ENCODE results near the gene MRPL4.

MRPL4 gene

DNA sequence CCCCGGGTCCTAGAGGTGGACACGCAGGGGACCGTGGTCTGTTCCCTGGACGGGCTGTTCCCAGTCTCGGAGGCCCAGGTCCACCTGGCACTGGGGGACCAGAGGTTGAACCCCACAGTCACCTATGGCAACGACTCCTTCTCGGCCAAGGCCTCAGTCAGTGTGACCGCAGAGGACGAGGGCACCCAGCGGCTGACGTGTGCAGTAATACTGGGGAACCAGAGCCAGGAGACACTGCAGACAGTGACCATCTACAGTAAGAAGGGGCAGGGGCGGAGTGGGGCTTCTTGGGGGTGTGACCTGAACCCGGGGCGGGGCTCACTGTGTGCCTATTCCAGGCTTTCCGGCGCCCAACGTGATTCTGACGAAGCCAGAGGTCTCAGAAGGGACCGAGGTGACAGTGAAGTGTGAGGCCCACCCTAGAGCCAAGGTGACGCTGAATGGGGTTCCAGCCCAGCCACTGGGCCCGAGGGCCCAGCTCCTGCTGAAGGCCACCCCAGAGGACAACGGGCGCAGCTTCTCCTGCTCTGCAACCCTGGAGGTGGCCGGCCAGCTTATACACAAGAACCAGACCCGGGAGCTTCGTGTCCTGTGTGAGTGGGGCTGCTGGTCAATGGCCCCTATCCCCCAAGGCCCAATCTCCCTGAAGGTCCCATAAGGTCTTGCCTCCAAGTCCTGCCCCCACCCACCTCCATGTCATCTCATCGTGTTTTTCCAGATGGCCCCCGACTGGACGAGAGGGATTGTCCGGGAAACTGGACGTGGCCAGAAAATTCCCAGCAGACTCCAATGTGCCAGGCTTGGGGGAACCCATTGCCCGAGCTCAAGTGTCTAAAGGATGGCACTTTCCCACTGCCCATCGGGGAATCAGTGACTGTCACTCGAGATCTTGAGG is 32.3 kb downstream of the MRPL4 start:
- Histone ChIP-seq H3K27me3 (ENCODE audit: control insufficient read depth in 1 of 2, insufficient read depth in 2 of 2, low read length in 2 of 2) (peaks cover 18 to 27% of the 10 kb centered on the region in 2 donors), H3K4me1 (ENCODE audit: insufficient read depth, low read length) (peaks cover 6% of the 10 kb centered on the region), H3K36me3 (ENCODE audit: insufficient read depth, low read length) (no peaks in the 10 kb centered on the region), H3K9me3 (ENCODE audit: low read length) (no peaks in the 10 kb centered on the region), H3K27ac (ENCODE audit: low read depth, low read length) (no peak overlapping the region), H3K4me3 (ENCODE audit: low read depth in 1 of 2, low read length in 2 of 2) (no peak overlapping the region), H3K9ac (ENCODE audit: low read length) (no peak overlapping the region)

DNA sequence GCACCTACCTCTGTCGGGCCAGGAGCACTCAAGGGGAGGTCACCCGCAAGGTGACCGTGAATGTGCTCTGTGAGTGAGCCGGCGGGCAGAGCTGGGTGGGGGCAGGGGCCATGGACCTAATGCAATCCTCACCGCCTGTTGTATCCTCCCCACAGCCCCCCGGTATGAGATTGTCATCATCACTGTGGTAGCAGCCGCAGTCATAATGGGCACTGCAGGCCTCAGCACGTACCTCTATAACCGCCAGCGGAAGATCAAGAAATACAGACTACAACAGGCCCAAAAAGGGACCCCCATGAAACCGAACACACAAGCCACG is 32.9 kb downstream of the MRPL4 start:
- Histone ChIP-seq H3K36me3 (ENCODE audit: insufficient read depth, low read length) (no peaks in the 10 kb centered on the region), H3K4me3 (ENCODE audit: low read depth in 1 of 2, low read length in 2 of 2) (no peak overlapping the region), H3K4me1 (ENCODE audit: insufficient read depth, low read length) (peaks cover 9% of the 10 kb centered on the region), H3K9ac (ENCODE audit: low read length) (no peak overlapping the region), H3K27me3 (ENCODE audit: control insufficient read depth in 1 of 2, insufficient read depth in 2 of 2, low read length in 2 of 2) (peaks cover 21 to 33% of the 10 kb centered on the region in 2 donors), H3K27ac (ENCODE audit: low read depth, low read length) (no peak overlapping the region), H3K9me3 (ENCODE audit: low read length) (no peaks in the 10 kb centered on the region)

DNA sequence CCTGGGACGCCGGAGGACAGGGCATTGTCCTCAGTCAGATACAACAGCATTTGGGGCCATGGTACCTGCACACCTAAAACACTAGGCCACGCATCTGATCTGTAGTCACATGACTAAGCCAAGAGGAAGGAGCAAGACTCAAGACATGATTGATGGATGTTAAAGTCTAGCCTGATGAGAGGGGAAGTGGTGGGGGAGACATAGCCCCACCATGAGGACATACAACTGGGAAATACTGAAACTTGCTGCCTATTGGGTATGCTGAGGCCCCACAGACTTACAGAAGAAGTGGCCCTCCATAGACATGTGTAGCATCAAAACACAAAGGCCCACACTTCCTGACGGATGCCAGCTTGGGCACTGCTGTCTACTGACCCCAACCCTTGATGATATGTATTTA is 33.4 kb downstream of the MRPL4 start:
- no peaks in the 10 kb centered on the region for H3K36me3 ChIP-seq (ENCODE audit: insufficient read depth, low read length)
- H3K4me3 ChIP-seq (ENCODE audit: low read depth in 1 of 2, low read length in 2 of 2), result no peak overlapping the region
- H3K27me3 ChIP-seq (ENCODE audit: control insufficient read depth in 1 of 2, insufficient read depth in 2 of 2, low read length in 2 of 2), result peaks cover 26 to 38% of the 10 kb centered on the region in 2 donors
- no peak overlapping the region for H3K27ac ChIP-seq (ENCODE audit: low read depth, low read length)
- peaks cover 14% of the 10 kb centered on the region for H3K4me1 ChIP-seq (ENCODE audit: insufficient read depth, low read length)
- no peaks in the 10 kb centered on the region for H3K9me3 ChIP-seq (ENCODE audit: low read length)
- no peak overlapping the region for H3K9ac ChIP-seq (ENCODE audit: low read length)

DNA sequence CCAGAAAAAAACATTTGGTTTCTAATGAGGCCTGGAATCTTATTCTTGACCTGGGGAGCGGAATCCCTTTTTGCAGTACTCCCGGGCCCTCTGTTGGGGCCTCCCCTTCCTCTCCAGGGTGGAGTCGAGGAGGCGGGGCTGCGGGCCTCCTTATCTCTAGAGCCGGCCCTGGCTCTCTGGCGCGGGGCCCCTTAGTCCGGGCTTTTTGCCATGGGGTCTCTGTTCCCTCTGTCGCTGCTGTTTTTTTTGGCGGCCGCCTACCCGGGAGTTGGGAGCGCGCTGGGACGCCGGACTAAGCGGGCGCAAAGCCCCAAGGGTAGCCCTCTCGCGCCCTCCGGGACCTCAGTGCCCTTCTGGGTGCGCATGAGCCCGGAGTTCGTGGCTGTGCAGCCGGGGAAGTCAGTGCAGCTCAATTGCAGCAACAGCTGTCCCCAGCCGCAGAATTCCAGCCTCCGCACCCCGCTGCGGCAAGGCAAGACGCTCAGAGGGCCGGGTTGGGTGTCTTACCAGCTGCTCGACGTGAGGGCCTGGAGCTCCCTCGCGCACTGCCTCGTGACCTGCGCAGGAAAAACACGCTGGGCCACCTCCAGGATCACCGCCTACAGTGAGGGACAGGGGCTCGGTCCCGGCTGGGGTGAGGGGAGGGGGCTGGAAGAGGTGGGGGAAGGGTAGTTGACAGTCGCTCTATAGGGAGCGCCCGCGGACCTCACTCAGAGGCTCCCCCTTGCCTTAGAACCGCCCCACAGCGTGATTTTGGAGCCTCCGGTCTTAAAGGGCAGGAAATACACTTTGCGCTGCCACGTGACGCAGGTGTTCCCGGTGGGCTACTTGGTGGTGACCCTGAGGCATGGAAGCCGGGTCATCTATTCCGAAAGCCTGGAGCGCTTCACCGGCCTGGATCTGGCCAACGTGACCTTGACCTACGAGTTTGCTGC is 35.1 kb downstream of the MRPL4 start, which contains the start of gene ICAM4:
Gene ICAM4, plus strand, starts transcription at position 153 of the 935 bp plus-strand sequence. Its CDS starts 58 bp downstream, at position 211.
- no peak within 1 kb of the TSS for H3K27ac ChIP-seq (ENCODE audit: low read depth, low read length)
- H3K27me3 ChIP-seq (ENCODE audit: control insufficient read depth in 1 of 2, insufficient read depth in 2 of 2, low read length in 2 of 2), result peaks cover 39 to 55% of the 10 kb centered on the region in 2 donors
- H3K4me3 ChIP-seq (ENCODE audit: low read depth in 1 of 2, low read length in 2 of 2), result no peak within 1 kb of the TSS
- no peak within 1 kb of the TSS for H3K9ac ChIP-seq (ENCODE audit: low read length)
- H3K36me3 ChIP-seq (ENCODE audit: insufficient read depth, low read length), result no peaks in the 10 kb centered on the region
- peaks cover 30% of the 10 kb centered on the region for H3K4me1 ChIP-seq (ENCODE audit: insufficient read depth, low read length)
- H3K9me3 ChIP-seq (ENCODE audit: low read length), result no peaks in the 10 kb centered on the region

DNA sequence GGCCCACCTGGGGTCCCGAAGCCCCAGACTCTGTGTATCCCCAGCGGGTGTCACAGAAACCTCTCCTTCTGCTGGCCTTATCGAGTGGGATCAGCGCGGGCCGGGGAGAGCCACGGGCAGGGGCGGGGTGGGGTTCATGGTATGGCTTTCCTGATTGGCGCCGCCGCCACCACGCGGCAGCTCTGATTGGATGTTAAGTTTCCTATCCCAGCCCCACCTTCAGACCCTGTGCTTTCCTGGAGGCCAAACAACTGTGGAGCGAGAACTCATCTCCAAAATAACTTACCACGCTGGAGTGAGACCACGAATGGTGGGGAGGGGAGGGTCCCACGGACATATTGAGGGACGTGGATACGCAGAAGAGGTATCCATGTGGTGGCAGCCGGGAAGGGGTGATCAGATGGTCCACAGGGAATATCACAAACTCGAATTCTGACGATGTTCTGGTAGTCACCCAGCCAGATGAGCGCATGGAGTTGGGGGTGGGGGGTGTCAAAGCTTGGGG is 36.7 kb downstream of the MRPL4 start:
- Histone ChIP-seq H3K4me1 (ENCODE audit: insufficient read depth, low read length) (peaks cover 40% of the 10 kb centered on the region), H3K27ac (ENCODE audit: low read depth, low read length) (no peak overlapping the region), H3K9me3 (ENCODE audit: low read length) (no peaks in the 10 kb centered on the region), H3K4me3 (ENCODE audit: low read depth in 1 of 2, low read length in 2 of 2) (peak overlapping the region in 1 of 2 donors; percentile 32), H3K36me3 (ENCODE audit: insufficient read depth, low read length) (no peaks in the 10 kb centered on the region), H3K9ac (ENCODE audit: low read length) (no peak overlapping the region), H3K27me3 (ENCODE audit: control insufficient read depth in 1 of 2, insufficient read depth in 2 of 2, low read length in 2 of 2) (peaks cover 53 to 71% of the 10 kb centered on the region in 2 donors)

DNA sequence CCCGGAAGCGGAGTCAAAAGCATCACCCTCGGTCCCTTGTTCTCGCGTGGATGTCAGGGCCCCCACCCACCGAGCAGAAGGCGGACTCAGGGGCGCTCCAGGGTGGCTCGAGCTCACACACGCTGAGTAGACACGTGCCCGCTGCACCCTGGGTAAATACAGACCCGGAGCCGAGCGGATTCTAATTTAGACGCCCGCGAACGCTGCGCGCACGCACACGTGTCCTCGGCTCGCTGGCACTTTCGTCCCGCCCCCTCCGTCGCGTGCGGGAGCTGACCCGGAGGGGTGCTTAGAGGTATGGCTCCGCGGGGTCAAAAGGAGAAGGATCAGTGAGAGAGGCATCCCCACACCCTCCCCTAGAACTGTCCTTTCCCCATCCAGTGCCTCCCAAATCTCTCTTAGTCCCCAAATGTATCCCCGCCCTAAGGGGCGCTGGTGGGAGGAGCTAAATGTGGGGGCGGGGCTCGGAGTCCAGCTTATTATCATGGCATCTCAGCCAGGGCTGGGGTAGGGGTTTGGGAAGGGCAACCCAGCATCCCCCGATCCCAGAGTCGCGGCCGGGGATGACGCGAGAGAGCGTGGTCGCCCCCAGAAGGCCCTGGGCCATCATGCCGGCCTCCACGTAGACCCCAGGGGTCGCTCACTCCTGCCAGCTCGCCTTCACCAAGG is 37.3 kb downstream of the MRPL4 start:
- H3K27ac ChIP-seq (ENCODE audit: low read depth, low read length), result no peak overlapping the region
- H3K9ac ChIP-seq (ENCODE audit: low read length), result no peak overlapping the region

DNA sequence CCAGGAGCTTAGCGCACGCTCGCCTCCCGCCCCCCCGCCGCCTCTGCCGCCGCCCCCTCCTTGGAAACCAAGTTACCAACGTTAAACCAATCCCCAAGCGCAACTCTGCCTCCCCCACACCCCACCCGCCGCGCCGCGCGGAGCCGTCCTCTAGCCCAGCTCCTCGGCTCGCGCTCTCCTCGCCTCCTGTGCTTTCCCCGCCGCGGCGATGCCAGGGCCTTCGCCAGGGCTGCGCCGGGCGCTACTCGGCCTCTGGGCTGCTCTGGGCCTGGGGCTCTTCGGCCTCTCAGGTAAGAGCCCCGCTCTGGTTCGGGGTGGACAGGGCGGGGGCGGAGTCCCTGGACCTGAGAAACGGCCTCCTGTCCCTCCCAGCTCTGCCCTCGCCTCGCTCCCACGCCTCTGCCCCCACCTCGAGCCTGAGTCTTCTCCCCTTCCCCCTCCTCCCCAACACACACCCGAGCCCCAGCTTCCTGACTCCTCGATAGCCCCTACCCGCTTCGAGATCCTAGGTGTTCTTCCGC is 37.9 kb downstream of the MRPL4 start, which contains the start of gene ICAM5:
Gene ICAM5, plus strand, starts transcription at position 117 of the 521 bp plus-strand sequence. Its CDS starts 92 bp downstream, at position 209.
- Histone ChIP-seq H3K9ac (ENCODE audit: low read length) (no peak within 1 kb of the TSS), H3K4me3 (ENCODE audit: low read depth in 1 of 2, low read length in 2 of 2) (peak within 1 kb of the TSS; percentile 20 to 47), H3K27me3 (ENCODE audit: control insufficient read depth in 1 of 2, insufficient read depth in 2 of 2, low read length in 2 of 2) (peaks cover 65 to 83% of the 10 kb centered on the region in 2 donors), H3K9me3 (ENCODE audit: low read length) (no peaks in the 10 kb centered on the region), H3K4me1 (ENCODE audit: insufficient read depth, low read length) (peaks cover 40% of the 10 kb centered on the region), H3K27ac (ENCODE audit: low read depth, low read length) (no peak within 1 kb of the TSS), H3K36me3 (ENCODE audit: insufficient read depth, low read length) (no peaks in the 10 kb centered on the region)

More for the DNA sequence above, 37.3 kb downstream of the MRPL4 start:
- H3K4me3 ChIP-seq (ENCODE audit: low read depth in 1 of 2, low read length in 2 of 2), result peak overlapping the region; percentile 7 to 32
- no peaks in the 10 kb centered on the region for H3K36me3 ChIP-seq (ENCODE audit: insufficient read depth, low read length)
- peaks cover 40% of the 10 kb centered on the region for H3K4me1 ChIP-seq (ENCODE audit: insufficient read depth, low read length)
- no peaks in the 10 kb centered on the region for H3K9me3 ChIP-seq (ENCODE audit: low read length)
- H3K27me3 ChIP-seq (ENCODE audit: control insufficient read depth in 1 of 2, insufficient read depth in 2 of 2, low read length in 2 of 2), result peaks cover 59 to 77% of the 10 kb centered on the region in 2 donors

DNA sequence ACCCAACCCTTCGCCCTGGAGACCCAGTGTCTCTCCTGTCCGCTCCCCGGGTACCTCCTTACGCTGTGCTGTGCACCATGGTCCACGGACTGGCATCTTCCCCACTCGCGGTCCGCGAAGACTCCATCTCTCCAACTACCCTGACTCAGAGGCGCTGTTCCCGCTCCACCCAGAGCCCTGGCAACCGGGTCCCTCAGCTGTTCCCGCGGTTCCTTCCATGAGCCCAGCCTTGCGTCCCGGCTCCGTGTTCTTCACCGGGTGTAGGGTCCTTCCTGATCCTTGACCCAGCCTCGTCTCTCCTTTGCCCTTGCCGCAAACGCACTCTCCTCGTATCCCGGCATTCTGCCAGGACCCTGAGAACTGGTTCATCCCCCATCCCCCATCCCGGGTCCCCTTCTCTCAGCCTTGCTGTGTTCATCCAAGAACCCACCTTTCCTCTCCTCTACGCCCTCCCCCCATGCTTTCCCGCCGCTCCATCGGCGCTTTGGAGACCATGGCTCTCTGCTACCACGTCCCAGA is 38.4 kb downstream of the MRPL4 start:
- H3K27me3 ChIP-seq (ENCODE audit: control insufficient read depth in 1 of 2, insufficient read depth in 2 of 2, low read length in 2 of 2), result peaks cover 69 to 88% of the 10 kb centered on the region in 2 donors
- no peak overlapping the region for H3K27ac ChIP-seq (ENCODE audit: low read depth, low read length)
- no peaks in the 10 kb centered on the region for H3K9me3 ChIP-seq (ENCODE audit: low read length)
- no peaks in the 10 kb centered on the region for H3K36me3 ChIP-seq (ENCODE audit: insufficient read depth, low read length)
- H3K9ac ChIP-seq (ENCODE audit: low read length), result no peak overlapping the region
- H3K4me3 ChIP-seq (ENCODE audit: low read depth in 1 of 2, low read length in 2 of 2), result peak overlapping the region in 1 of 2 donors; percentile 47
- peaks cover 46% of the 10 kb centered on the region for H3K4me1 ChIP-seq (ENCODE audit: insufficient read depth, low read length)

DNA sequence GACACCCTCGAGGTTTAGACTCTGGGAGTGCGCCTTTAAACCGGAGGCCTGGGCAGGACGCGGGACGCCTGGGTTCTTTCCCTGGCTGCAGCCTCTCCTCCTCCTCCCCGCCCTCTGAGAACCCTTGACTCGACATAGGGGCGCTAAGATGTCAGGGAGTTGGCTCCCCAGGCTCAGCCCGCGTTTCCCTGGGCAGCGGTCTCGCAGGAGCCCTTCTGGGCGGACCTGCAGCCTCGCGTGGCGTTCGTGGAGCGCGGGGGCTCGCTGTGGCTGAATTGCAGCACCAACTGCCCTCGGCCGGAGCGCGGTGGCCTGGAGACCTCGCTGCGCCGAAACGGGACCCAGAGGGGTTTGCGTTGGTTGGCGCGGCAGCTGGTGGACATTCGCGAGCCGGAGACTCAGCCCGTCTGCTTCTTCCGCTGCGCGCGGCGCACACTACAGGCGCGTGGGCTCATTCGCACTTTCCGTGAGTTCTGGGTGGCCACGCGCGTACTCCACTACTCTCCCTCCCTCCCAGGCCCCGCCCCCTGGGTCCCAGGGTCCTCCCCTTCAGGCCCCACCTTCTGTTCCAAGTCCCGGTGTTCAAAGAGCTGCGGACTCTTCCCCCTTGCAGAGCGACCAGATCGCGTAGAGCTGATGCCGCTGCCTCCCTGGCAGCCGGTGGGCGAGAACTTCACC is 39.0 kb downstream of the MRPL4 start:
- Histone ChIP-seq H3K9ac (ENCODE audit: low read length) (no peak overlapping the region), H3K4me1 (ENCODE audit: insufficient read depth, low read length) (peaks cover 52% of the 10 kb centered on the region), H3K27ac (ENCODE audit: low read depth, low read length) (no peak overlapping the region), H3K36me3 (ENCODE audit: insufficient read depth, low read length) (no peaks in the 10 kb centered on the region), H3K27me3 (ENCODE audit: control insufficient read depth in 1 of 2, insufficient read depth in 2 of 2, low read length in 2 of 2) (peaks cover 75 to 94% of the 10 kb centered on the region in 2 donors), H3K4me3 (ENCODE audit: low read depth in 1 of 2, low read length in 2 of 2) (peak overlapping the region in 1 of 2 donors; percentile 47), H3K9me3 (ENCODE audit: low read length) (no peaks in the 10 kb centered on the region)

DNA sequence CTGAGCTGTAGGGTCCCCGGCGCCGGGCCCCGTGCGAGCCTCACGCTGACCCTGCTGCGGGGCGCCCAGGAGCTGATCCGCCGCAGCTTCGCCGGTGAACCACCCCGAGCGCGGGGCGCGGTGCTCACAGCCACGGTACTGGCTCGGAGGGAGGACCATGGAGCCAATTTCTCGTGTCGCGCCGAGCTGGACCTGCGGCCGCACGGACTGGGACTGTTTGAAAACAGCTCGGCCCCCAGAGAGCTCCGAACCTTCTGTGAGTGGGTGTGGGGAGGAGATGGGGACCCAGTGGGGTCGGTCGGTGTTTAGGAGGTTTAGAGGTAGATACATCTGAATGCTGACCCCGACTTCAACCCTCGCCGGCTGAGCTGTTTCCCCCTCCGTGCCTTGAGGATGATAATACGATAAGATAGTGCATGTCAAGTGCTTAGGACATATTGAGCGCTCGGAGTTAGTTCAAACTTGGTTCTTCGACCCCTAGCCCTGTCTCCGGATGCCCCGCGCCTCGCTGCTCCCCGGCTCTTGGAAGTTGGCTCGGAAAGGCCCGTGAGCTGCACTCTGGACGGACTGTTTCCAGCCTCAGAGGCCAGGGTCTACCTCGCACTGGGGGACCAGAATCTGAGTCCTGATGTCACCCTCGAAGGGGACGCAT is 39.7 kb downstream of the MRPL4 start:
- Histone ChIP-seq H3K27me3 (ENCODE audit: control insufficient read depth in 1 of 2, insufficient read depth in 2 of 2, low read length in 2 of 2) (peaks cover 78 to 97% of the 10 kb centered on the region in 2 donors), H3K9me3 (ENCODE audit: low read length) (no peaks in the 10 kb centered on the region), H3K9ac (ENCODE audit: low read length) (no peak overlapping the region), H3K4me3 (ENCODE audit: low read depth in 1 of 2, low read length in 2 of 2) (peak overlapping the region in 1 of 2 donors; percentile 47), H3K36me3 (ENCODE audit: insufficient read depth, low read length) (no peaks in the 10 kb centered on the region), H3K27ac (ENCODE audit: low read depth, low read length) (no peak overlapping the region), H3K4me1 (ENCODE audit: insufficient read depth, low read length) (peaks cover 53% of the 10 kb centered on the region)
